22Rv1 (cell line): ENCODE results near the gene FHIT.

Experiments
- CTCF ChIP-seq: fragments of 450-650 bp; IDR thresholded peaks from 2 replicates; pipeline ENCODE4 v1.5.1; 2017; ENCODE audit warnings: mild to moderate bottlenecking
- ZFX ChIP-seq: fragments of 450-650 bp; IDR thresholded peaks from 2 replicates; pipeline ENCODE4 v1.6.1; 2017; ENCODE audit warnings: antibody characterized with exemption, borderline replicate concordance

DNA sequence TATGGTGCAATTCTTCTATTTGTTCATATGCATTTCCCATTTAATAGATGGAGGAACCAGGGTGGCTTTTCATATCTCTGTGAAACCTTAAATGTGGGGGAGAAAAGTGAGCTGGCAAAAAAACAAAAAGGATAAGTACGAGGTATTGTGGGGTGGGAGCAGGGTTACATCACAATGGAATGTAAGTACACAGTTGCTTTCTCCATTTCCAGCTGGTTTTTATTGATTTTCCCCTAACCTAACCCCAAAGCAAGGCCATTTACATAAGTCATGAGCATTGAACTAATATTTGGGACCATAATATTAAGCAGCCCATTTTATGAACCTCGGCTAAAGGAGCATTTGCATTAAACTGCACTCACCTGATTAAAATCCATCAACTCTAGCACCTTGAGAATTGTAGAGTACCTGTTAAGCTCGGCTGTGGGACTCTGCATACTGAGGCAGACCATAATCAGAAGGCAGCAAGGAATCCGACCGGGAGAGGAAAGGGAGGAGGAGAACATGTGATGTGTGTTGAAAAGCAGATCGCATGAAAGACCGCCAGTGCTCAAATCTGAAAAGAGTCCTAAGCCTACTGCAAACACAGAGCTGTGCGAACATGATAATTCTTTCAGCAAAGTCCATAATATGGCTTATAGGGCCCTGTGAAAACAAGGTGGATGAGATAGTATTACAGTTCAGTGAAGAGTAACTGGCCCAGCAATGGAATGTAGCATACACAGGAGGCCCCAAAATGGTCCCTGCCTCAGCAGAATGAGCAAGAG is 513.4 kb downstream of the FHIT start:
- TF ChIP-seq CTCF (no peak), ZFX (no peak)
